Renal pelvis (tissue), 4 donors: Measurements from ENCODE around the gene LMBR1. TPM values are rescaled to one million over a fixed set of nuclear protein-coding genes. Genes with fewer than 3 reads are reported as not detected.

ENCODE experiments used
- DNase-seq: peaks from one replicate; pipeline ENCODE4 v3.0.0-alpha.2; 2013
- polyA plus RNA-seq, 3 donors: library from polyadenylated mRNA; unstranded; fragments of 120-200 nt; gene quantifications; one replicate each; pipeline ENCODE4 v1.2.1, GENCODE V29; 2013; ENCODE audit not compliant: insufficient read length in 3 of 3

Gene LMBR1
- polyA plus RNA-seq, 3 donors = 39.9 to 47.1 (median 43.1) TPM

DNA sequence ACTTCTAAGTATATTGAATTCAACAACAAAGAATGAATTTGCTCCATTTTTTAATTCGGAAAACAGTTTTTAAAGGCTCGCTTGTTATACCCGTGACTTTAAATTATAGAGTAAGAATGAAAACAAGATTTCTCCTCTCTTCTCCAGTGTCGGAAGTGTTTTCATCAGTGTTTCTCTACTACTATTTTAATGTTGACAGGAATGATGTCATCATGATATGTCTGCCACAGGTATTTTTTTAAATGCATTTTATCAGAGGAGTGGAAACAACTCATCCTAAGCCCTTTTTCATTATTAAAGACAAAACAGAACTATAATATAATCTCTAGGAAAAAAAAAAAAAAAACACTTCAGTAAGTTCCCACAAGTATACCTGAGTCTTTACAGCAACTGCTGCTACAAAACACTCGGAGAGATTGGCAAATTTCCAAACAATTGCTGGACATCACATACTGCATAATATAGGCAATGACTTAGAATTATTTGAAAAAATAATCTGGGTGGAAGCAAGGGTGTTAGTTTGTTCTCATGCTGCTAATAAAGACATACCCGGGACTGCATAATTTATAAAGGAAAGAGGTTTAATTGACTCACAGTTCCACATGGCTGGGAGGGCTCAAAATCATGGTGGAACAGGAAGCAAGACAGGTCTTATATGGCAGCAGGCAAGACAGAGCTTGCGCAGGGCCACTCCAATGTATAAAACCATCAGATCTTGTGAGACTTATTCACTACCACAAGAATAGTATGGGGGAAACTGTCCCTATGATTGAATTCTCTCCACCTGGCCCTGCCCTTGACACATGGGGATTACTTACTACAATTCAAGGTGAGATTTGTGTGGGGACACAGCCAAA is 257.2 kb downstream of the LMBR1 start:
- no peak for DNase-seq

DNA sequence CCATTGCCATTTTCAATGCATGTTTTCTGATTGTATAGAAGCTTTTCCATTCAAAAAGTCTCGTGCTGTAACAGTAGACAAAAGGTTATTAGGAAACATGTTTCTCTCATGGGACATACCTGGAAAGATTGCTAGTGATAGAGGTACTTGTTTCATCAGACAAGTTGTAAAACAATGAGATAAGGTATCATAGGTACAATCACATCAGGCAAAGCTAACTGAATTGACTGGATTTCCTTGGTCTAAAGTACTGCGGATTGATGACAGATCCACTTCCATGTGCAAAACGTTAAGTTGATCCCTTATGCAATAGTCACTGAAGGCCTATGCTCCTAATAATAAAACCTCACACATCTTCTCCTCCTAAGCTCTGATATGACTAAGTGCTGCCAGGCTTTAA is 258.9 kb downstream of the LMBR1 start:
- no peak for DNase-seq

DNA sequence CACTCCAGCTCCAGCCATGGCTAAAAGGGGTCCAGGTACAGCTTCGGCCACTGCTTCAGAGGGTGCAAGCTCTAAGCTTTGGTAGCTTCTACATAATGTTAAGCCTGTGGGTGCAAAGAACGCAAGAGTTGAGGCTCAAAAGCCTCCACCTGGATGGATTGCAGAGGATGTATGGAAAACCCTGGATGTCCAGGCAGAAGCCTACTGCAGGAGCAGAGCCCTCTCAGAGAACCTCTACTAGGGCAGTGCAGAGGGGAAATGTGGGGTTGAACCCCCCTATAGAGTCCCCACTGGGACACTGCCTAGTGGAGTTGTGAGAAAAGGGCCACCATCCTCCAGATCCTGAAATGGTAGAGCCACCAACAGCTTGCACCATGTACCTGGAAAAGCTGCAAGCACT is 263.1 kb downstream of the LMBR1 start:
- no peak for DNase-seq

DNA sequence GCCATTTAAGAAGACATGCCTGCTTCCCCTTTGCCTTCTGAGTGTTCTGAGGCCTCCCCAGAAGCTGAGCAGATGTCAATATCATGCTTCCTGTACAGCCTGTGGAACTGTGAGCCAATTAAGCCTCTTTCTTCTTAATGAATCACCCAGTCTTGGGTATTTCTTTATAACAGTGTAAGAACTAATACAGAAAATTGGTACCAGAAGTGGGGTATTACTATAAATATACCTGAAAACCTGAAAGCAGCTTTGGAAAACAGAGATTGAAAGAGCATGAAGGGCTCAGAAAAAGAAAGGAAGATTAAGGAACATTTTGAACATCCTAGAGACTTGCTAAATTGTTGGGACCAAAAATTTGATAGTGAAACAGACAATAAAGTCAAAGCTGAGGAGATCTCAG is 264.4 kb downstream of the LMBR1 start:
- DNase-seq = no peak

Other genes with a start within 250 kb of the LMBR1 start
- gene NOM1, start 56.5 kb upstream of the LMBR1 start, polyA plus RNA-seq = 10 to 100 TPM; 15.4 to 31.7 (median 27.3) TPM
- under 1 TPM; 0.04 to 0.18 (median 0.12) TPM for gene MNX1, start 117.5 kb upstream of the LMBR1 start, polyA plus RNA-seq
- 10 to 100 TPM; 38.0 to 47.1 (median 44.3) TPM for gene UBE3C, start 245.7 kb upstream of the LMBR1 start, polyA plus RNA-seq